HG03558 (cell line): ENCODE data around the gene CEP164.

Source experiments
- ATAC-seq: cut with Tn5 transposase; IDR thresholded peaks from one replicate; pipeline ENCODE4 v1.9.1; 2021; ENCODE audit warnings: moderate number of reproducible peaks; ENCODE audit not compliant: unreplicated experiment; ENCODE audit errors: extremely low read depth

The CEP164 gene

GRCh38 chr11:117457031-117457785, 129.6 kb downstream of the CEP164 start:
- ATAC-seq = no peak

- no peak for ATAC-seq
Measured at GRCh38 chr11:117457835-117458234, 130.2 kb downstream of the CEP164 start.

GRCh38 chr11:117458275-117459122, 130.8 kb downstream of the CEP164 start:
- ATAC-seq = no peak

GRCh38 chr11:117459123-117459978, 131.7 kb downstream of the CEP164 start:
- no peak for ATAC-seq

- ATAC-seq = no peak
Measured at GRCh38 chr11:117459979-117460300, 132.3 kb downstream of the CEP164 start.

- ATAC-seq = no peak
Measured at GRCh38 chr11:117461396-117462182, 133.9 kb downstream of the CEP164 start.

- ATAC-seq = no peak
Measured at GRCh38 chr11:117462183-117462863, 134.7 kb downstream of the CEP164 start.

GRCh38 chr11:117462864-117463247, 135.2 kb downstream of the CEP164 start:
- ATAC-seq = no peak
